GM18526 (cell line): ENCODE results near the gene GLIS2.

Experiments
- POLR2A ChIP-seq: IDR thresholded peaks from 3 replicates; pipeline ENCODE4 v1.6.1; 2011; ENCODE audit not compliant: insufficient read length; ENCODE audit errors: extremely low read depth

The GLIS2 gene

GRCh38 chr16:4334724-4335495 lies 19.0 kb downstream of the GLIS2 start:
- TF ChIP-seq POLR2A = no peak

GRCh38 chr16:4336701-4337539 lies 21.1 kb downstream of the GLIS2 start:
- no peak for TF ChIP-seq POLR2A

- no peak for TF ChIP-seq POLR2A
Observed at GRCh38 chr16:4337540-4338088, 21.7 kb downstream of the GLIS2 start.

GRCh38 chr16:4338125-4338582 lies 22.3 kb downstream of the GLIS2 start:
- no peak for TF ChIP-seq POLR2A

- TF ChIP-seq POLR2A = no peak
Observed at GRCh38 chr16:4338712-4339299, 22.9 kb downstream of the GLIS2 start.

GRCh38 chr16:4339455-4339854 lies 23.6 kb downstream of the GLIS2 start:
- TF ChIP-seq POLR2A = no peak

- TF ChIP-seq POLR2A = no peak
Observed at GRCh38 chr16:4339909-4340308, 24.0 kb downstream of the GLIS2 start.

GRCh38 chr16:4340443-4340842 lies 24.6 kb downstream of the GLIS2 start:
- no peak for TF ChIP-seq POLR2A

- no peak for TF ChIP-seq POLR2A
Observed at GRCh38 chr16:4341250-4341649, 25.4 kb downstream of the GLIS2 start.

GRCh38 chr16:4342866-4343744 lies 27.2 kb downstream of the GLIS2 start:
- no peak for TF ChIP-seq POLR2A

GRCh38 chr16:4344983-4345835 lies 29.3 kb downstream of the GLIS2 start:
- TF ChIP-seq POLR2A = no peak

GRCh38 chr16:4345836-4346781 lies 30.2 kb downstream of the GLIS2 start:
- TF ChIP-seq POLR2A = no peak

- no peak for TF ChIP-seq POLR2A
Observed at GRCh38 chr16:4347010-4347409, 31.1 kb downstream of the GLIS2 start.
